K562 (cell line): ENCODE data around the gene PLEKHN1. TPM values are rescaled to one million over a fixed set of nuclear protein-coding genes. Genes with fewer than 3 reads are reported as not detected.

Experiments used
- ATF1 ChIP-seq, 2 experiments: fragments of 450-650 bp in 1 of 2; IDR thresholded peaks; 2 replicates each; pipeline ENCODE4 v1.6.1; 2016; ENCODE audit warnings: missing compliant biosample characterization in 1 of 2, missing genetic modification characterization in 1 of 2
- CEBPB ChIP-seq: fragments of 450-650 bp; IDR thresholded peaks from 2 replicates; pipeline ENCODE4 v1.6.1; 2016; ENCODE audit warnings: missing genetic modification characterization, missing compliant biosample characterization
- KAT8 ChIP-seq: fragments of 450-650 bp; IDR thresholded peaks from 2 replicates; pipeline ENCODE4 v1.6.1; 2016; ENCODE audit warnings: low read depth, mild to moderate bottlenecking
- KDM5B ChIP-seq: fragments of 200-600 bp; sonication (generic); IDR thresholded peaks from 2 replicates; pipeline ENCODE4 v1.6.1; 2012; ENCODE audit warnings: low read depth, mild to moderate bottlenecking, moderate library complexity, low read length, control low read depth, inconsistent platforms; ENCODE audit not compliant: insufficient replicate concordance
- RBBP5 ChIP-seq: fragments of 200-600 bp; sonication (generic); IDR thresholded peaks from 2 replicates; pipeline ENCODE4 v1.6.1; 2012; ENCODE audit warnings: borderline replicate concordance, mild to moderate bottlenecking, low read length, control low read depth, inconsistent platforms; ENCODE audit not compliant: insufficient read depth, poor library complexity, severe bottlenecking
- SMARCA4 ChIP-seq: fragments of 450-650 bp; IDR thresholded peaks from 2 replicates; pipeline ENCODE4 v1.6.1; 2016
- ZFX ChIP-seq: sonication (generic); formaldehyde crosslinking; IDR thresholded peaks from 2 replicates; pipeline ENCODE4 v1.8.0; 2022; ENCODE audit warnings: mild to moderate bottlenecking, missing genetic modification reagents, moderate library complexity
- polyA plus RNA-seq, 8 experiments: library from polyadenylated mRNA; depleted of rRNA in 4 of 8; stranded (reverse) in 5 of 8; unstranded in 3 of 8; fragments of >200 nt; fragmentation: Nextera tagmentation in 2 of 8; fragmentation: Illumina TruSeq in 1 of 8; extraction: Ambion mirVana in 2 of 8; extraction: Trizol in 1 of 8; gene quantifications; 2 replicates each; pipeline versions ENCODE4 v1.2.1 to v1.2.3, GENCODE V29; 2011 to 2014; ENCODE audit warnings: inconsistent platforms in 1 of 8, missing spikeins in 1 of 8
- total RNA-seq, 7 experiments: library from RNA; depleted of rRNA in 6 of 7; stranded (reverse); fragments of >200 nt in 6 of 7; fragmentation: Illumina TruSeq in 2 of 7; extraction: Trizol in 2 of 7; gene quantifications; 2 replicates each; pipeline versions ENCODE4 v1.2.1 to v1.2.3, GENCODE V29; 2011 to 2021; ENCODE audit warnings: low replicate concordance in 1 of 7
- TF ChIP-seq, protein P1 (sequence below), 2 experiments: fragments of 450-650 bp; IDR thresholded peaks; 2 replicates each; pipeline ENCODE4 v1.6.1; 2016; ENCODE audit warnings: mild to moderate bottlenecking in 2 of 2, borderline replicate concordance in 1 of 2, low read depth in 1 of 2, moderate library complexity in 1 of 2
- TF ChIP-seq, protein P2 (sequence below), 2 experiments: fragments of 450-650 bp in 1 of 2; sonication (generic) in 1 of 2; formaldehyde crosslinking; conservative IDR thresholded peaks; 2 replicates each; pipeline versions ENCODE4 v1.4.0 to v1.8.1; 2020 to 2022; ENCODE audit warnings: mild to moderate bottlenecking in 1 of 2, missing genetic modification reagents in 1 of 2
- TF ChIP-seq, protein P3 (sequence below): fragments of 450-650 bp; formaldehyde crosslinking; IDR thresholded peaks from 2 replicates; pipeline ENCODE4 v1.4.0; 2020; ENCODE audit warnings: mild to moderate bottlenecking, moderate library complexity

PLEKHN1 gene
- total and polyA plus RNA-seq, 9 of the 15 experiments (the other 6 are each of a cell fraction or from before 2014, with no cell fraction given): 0.07 to 1.5 (median 0.13) TPM; not detected in 2

DNA sequence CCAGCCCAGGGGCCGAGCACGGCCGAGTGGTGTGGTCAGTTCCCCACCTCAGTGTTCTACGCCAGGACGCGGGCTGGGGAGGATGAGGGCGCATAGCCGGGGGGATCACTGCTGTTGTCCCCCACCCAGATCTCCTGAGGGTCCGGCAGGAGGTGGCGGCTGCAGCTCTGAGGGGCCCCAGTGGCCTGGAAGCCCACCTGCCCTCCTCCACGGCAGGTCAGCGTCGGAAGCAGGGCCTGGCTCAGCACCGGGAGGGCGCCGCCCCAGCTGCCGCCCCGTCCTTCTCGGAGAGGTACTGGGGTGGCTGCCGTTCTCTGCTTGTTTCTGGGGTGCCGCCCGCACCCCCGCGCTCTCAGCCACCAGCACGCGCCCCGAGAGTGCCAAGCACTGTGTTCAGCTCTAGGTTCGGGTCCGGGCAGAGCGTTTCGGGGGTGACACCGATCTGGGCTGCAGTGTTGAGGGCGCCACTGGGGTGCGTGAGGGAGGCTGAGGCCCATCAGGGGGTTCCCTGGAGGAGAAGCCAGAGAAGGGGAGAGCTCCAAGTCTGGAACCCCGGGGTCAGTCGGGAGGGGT, 25.2 kb upstream of the PLEKHN1 start (continued):
- TF ChIP-seq, protein P1, sequence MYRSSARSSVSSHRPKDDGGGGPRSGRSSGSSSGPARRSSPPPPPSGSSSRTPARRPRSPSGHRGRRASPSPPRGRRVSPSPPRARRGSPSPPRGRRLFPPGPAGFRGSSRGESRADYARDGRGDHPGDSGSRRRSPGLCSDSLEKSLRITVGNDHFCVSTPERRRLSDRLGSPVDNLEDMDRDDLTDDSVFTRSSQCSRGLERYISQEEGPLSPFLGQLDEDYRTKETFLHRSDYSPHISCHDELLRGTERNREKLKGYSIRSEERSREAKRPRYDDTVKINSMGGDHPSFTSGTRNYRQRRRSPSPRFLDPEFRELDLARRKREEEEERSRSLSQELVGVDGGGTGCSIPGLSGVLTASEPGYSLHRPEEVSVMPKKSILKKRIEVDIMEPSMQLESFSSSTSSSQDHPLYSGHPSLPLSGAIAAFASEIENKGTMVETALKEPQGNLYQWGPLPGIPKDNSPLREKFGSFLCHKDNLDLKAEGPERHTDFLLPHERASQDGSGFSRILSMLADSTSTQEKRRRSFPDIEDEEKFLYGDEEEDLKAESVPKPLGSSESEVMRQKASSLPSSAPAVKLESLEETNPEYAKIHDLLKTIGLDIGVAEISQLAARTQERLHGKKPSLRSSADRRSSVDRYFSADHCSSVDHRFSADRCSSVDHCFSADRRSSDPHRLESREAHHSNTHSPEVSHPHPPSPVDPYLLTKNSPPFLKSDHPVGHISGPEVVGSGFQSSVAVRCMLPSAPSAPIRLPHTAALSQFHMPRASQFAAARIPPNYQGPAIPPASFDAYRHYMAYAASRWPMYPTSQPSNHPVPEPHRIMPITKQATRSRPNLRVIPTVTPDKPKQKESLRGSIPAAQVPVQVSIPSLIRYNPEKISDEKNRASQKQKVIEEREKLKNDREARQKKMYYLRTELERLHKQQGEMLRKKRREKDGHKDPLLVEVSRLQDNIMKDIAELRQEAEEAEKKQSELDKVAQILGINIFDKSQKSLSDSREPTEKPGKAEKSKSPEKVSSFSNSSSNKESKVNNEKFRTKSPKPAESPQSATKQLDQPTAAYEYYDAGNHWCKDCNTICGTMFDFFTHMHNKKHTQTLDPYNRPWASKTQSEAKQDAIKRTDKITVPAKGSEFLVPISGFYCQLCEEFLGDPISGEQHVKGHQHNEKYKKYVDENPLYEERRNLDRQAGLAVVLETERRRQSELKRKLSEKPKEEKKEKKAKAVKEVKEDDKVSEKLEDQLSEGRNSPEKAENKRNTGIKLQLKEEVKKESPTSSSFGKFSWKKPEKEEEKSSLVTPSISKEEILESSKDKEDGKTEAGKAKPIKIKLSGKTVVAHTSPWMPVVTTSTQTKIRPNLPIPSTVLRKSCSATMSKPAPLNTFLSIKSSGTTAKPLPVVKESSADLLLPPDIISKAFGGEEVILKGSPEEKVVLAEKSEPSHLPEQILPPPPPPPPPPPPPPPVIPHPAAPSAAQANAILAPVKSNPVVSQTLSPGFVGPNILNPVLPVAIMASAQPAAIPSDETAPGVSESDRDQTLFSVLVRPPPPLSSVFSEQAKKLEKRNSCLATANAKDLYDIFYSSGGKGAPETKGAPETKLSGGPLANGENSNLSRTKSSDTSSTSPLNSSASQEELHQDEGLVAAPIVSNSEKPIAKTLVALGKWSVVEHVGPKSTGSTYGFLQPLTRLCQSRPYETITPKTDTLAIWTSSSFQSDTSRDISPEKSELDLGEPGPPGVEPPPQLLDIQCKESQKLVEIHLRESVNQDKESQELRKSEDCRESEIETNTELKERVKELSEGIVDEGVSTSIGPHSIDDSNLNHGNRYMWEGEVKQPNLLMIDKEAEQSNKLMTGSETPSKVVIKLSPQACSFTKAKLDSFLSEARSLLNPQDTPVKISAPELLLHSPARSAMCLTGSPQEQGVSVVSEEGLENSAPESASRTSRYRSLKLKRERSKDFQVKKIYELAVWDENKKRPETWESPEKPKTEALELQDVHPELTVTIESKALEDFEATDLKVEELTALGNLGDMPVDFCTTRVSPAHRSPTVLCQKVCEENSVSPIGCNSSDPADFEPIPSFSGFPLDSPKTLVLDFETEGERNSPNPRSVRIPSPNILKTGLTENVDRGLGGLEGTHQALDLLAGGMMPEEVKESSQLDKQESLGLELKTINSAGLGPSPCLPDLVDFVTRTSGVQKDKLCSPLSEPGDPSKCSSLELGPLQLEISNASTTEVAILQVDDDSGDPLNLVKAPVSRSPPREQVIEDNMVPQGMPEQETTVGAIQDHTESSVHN (IDR thresholded peaks at IDR 0.05; ENCODE audit: borderline replicate concordance in 1 of 2, low read depth in 1 of 2): no peak
- TF ChIP-seq ATF1 (CRISPR knock-in tag; IDR thresholded peaks at IDR 0.05) (no peak), ATF1 (tag; IDR thresholded peaks at IDR 0.05) (0 out of 2 replicates have a peak, but pooled peaks have one; percentile 3), SMARCA4 (no peak), ZFX (CRISPR knock-in tag) (peak; percentile 49), CEBPB (tag) (no peak), KDM5B (peak; percentile 29), RBBP5 (no peak), KAT8 (no peak)
- TF ChIP-seq, protein P2, sequence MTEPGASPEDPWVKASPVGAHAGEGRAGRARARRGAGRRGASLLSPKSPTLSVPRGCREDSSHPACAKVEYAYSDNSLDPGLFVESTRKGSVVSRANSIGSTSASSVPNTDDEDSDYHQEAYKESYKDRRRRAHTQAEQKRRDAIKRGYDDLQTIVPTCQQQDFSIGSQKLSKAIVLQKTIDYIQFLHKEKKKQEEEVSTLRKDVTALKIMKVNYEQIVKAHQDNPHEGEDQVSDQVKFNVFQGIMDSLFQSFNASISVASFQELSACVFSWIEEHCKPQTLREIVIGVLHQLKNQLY (CRISPR knock-in tag; conservative IDR thresholded peaks at IDR 0.05): no peak
- TF ChIP-seq, protein P3, sequence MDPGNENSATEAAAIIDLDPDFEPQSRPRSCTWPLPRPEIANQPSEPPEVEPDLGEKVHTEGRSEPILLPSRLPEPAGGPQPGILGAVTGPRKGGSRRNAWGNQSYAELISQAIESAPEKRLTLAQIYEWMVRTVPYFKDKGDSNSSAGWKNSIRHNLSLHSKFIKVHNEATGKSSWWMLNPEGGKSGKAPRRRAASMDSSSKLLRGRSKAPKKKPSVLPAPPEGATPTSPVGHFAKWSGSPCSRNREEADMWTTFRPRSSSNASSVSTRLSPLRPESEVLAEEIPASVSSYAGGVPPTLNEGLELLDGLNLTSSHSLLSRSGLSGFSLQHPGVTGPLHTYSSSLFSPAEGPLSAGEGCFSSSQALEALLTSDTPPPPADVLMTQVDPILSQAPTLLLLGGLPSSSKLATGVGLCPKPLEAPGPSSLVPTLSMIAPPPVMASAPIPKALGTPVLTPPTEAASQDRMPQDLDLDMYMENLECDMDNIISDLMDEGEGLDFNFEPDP (CRISPR knock-in tag): no peak
